K562 (cell line): Measurements from ENCODE around the gene HAPLN2.

Source experiments
- BRCA1 ChIP-seq, 2 experiments: fragments of 450-650 bp in 1 of 2; sonication (generic) in 1 of 2; formaldehyde crosslinking in 1 of 2; IDR thresholded peaks; 2 replicates each; pipeline versions ENCODE4 v1.5.0 to v1.6.1; 2017 to 2020; ENCODE audit warnings: mild to moderate bottlenecking in 1 of 2, missing genetic modification reagents in 1 of 2
- CBX8 ChIP-seq: fragments of 200-600 bp; sonication (generic); IDR thresholded peaks from 2 replicates; pipeline ENCODE4 v1.6.1; 2012; ENCODE audit warnings: borderline replicate concordance, mixed run types, low read depth, mild to moderate bottlenecking, moderate library complexity, mixed read lengths, low read length, control low read depth, inconsistent platforms; ENCODE audit not compliant: poor library complexity, severe bottlenecking; ENCODE audit errors: extremely low read depth
- EZH2 ChIP-seq: IDR thresholded peaks from 2 replicates; pipeline ENCODE4 v1.6.1; 2012; ENCODE audit warnings: low read depth, mild to moderate bottlenecking, inconsistent platforms, low read length, borderline replicate concordance
- FOXK2 ChIP-seq, 2 experiments: fragments of 450-650 bp; IDR thresholded peaks in 1 of 2; conservative IDR thresholded peaks in 1 of 2; 2 replicates each; pipeline ENCODE4 v1.6.1; 2016; ENCODE audit warnings: low read depth in 2 of 2, mild to moderate bottlenecking in 1 of 2
- HOXB6 ChIP-seq: fragments of 250-450 bp; sonication (Bioruptor Pico); IDR thresholded peaks from 2 replicates; pipeline ENCODE4 v1.5.1; 2022; ENCODE audit warnings: mild to moderate bottlenecking, borderline replicate concordance
- NR1H2 ChIP-seq: sonication (generic); formaldehyde crosslinking; IDR thresholded peaks from 2 replicates; pipeline ENCODE4 v1.4.0; 2020; ENCODE audit warnings: mild to moderate bottlenecking, missing genetic modification reagents
- POLR3A ChIP-seq: IDR thresholded peaks from 2 replicates; pipeline ENCODE4 v1.6.1; 2011; ENCODE audit warnings: borderline replicate concordance, mild to moderate bottlenecking, moderate library complexity; ENCODE audit not compliant: insufficient read length, insufficient read depth; ENCODE audit errors: extremely low read depth
- SIN3A ChIP-seq, 2 experiments: fragments of 150-350 bp in 1 of 2; IDR thresholded peaks; 2 replicates each; pipeline ENCODE4 v1.6.1; 2011 to 2016; ENCODE audit warnings: borderline replicate concordance in 2 of 2, low read depth in 2 of 2, low read length in 2 of 2, mild to moderate bottlenecking in 2 of 2, moderate library complexity in 2 of 2; ENCODE audit not compliant: control insufficient read depth in 1 of 2
- TEAD1 ChIP-seq, 2 experiments: fragments of 450-650 bp in 1 of 2; sonication (generic) in 1 of 2; formaldehyde crosslinking; IDR thresholded peaks; 2 replicates each; pipeline versions ENCODE4 v1.4.0 to v1.8.0; 2020 to 2022; ENCODE audit warnings: mild to moderate bottlenecking in 2 of 2, missing genetic modification reagents in 1 of 2
- TF ChIP-seq, protein P1 (sequence below), 3 experiments: IDR thresholded peaks in 2 of 3; conservative IDR thresholded peaks in 1 of 3; 2 replicates each; pipeline ENCODE4 v1.5.1; 2011 to 2012; ENCODE audit warnings: low read length in 3 of 3, mild to moderate bottlenecking in 3 of 3, control low read depth in 2 of 3, improper control_type of control experiment in 1 of 3, inconsistent platforms in 1 of 3, low read depth in 1 of 3, mixed read lengths in 1 of 3, moderate library complexity in 1 of 3; ENCODE audit not compliant: insufficient read depth in 2 of 3
- TF ChIP-seq, protein P2 (sequence below): sonication (generic); formaldehyde crosslinking; IDR thresholded peaks from 2 replicates; pipeline ENCODE4 v1.8.1; 2023; ENCODE audit warnings: mild to moderate bottlenecking, missing genetic modification reagents

DNA sequence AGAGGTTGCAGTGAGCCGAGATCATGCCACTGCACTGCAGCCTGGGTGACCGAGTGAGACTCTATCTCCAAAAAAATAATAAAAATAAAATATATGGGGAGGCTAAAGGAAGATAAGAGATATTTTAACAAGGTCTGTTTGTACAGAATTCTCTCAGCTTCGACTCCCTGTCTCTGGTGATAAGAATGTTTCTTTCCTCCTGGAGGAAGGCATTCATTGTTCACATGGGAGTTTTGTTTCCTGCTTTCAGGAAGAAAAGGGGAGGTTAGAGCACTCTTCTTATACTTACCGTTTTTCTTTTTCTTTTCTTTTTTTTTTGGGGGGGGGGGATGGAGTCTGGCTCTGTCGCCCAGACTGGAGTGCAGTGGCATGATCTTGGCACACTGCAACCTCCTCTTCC, 29.7 kb upstream of the HAPLN2 start:
- TF ChIP-seq EZH2 (no peak), NR1H2 (CRISPR knock-in tag) (no peak), FOXK2 (conservative IDR thresholded peaks at IDR 0.05 in 1 of 2, IDR thresholded peaks at IDR 0.05 in 1 of 2; ENCODE audit: low read depth in 2 of 2) (no peak), CBX8 (no peak), SIN3A (IDR thresholded peaks at IDR 0.05; ENCODE audit: borderline replicate concordance in 2 of 2, control insufficient read depth in 1 of 2, low read depth in 2 of 2, low read length in 2 of 2) (no peak), HOXB6 (no peak), POLR3A (no peak), TEAD1 (CRISPR knock-in tag; IDR thresholded peaks at IDR 0.05) (no peak), BRCA1 (IDR thresholded peaks at IDR 0.05) (no peak), BRCA1 (CRISPR knock-in tag; IDR thresholded peaks at IDR 0.05) (no peak)
- TF ChIP-seq, protein P1, sequence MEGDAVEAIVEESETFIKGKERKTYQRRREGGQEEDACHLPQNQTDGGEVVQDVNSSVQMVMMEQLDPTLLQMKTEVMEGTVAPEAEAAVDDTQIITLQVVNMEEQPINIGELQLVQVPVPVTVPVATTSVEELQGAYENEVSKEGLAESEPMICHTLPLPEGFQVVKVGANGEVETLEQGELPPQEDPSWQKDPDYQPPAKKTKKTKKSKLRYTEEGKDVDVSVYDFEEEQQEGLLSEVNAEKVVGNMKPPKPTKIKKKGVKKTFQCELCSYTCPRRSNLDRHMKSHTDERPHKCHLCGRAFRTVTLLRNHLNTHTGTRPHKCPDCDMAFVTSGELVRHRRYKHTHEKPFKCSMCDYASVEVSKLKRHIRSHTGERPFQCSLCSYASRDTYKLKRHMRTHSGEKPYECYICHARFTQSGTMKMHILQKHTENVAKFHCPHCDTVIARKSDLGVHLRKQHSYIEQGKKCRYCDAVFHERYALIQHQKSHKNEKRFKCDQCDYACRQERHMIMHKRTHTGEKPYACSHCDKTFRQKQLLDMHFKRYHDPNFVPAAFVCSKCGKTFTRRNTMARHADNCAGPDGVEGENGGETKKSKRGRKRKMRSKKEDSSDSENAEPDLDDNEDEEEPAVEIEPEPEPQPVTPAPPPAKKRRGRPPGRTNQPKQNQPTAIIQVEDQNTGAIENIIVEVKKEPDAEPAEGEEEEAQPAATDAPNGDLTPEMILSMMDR (IDR thresholded peaks at IDR 0.05 in 2 of 3, conservative IDR thresholded peaks at IDR 0.05 in 1 of 3; ENCODE audit: insufficient read depth in 2 of 3, low read depth in 1 of 3, low read length in 3 of 3), result no peak
- TF ChIP-seq, protein P2, sequence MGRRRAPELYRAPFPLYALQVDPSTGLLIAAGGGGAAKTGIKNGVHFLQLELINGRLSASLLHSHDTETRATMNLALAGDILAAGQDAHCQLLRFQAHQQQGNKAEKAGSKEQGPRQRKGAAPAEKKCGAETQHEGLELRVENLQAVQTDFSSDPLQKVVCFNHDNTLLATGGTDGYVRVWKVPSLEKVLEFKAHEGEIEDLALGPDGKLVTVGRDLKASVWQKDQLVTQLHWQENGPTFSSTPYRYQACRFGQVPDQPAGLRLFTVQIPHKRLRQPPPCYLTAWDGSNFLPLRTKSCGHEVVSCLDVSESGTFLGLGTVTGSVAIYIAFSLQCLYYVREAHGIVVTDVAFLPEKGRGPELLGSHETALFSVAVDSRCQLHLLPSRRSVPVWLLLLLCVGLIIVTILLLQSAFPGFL, result no peak
